ENCODE results near the gene RAB1A. TPM values are rescaled to one million over a fixed set of nuclear protein-coding genes. Genes with fewer than 3 reads are reported as not detected.
"Not testable (repeated sequence)": the region's sequence is repeated elsewhere in the genome, so short reads cannot be mapped to it uniquely, and the experiment has no call there.

The RAB1A gene
- polyA plus RNA-seq, 1 donor (not counting 4 experiments of a cell fraction or from before 2014, with no cell fraction given) = 274 TPM

GRCh38 chr2:65134158-65134557 is 4.3 kb upstream of the RAB1A start:
- Histone ChIP-seq H3K9ac (ENCODE audit: control insufficient read depth, extremely low read depth, insufficient read depth, low read length) (no peak overlapping the region), H3K27ac (ENCODE audit: control insufficient read depth, insufficient read depth, low read length) (no peak overlapping the region), H3K27me3 (ENCODE audit: control insufficient read depth, extremely low read depth, insufficient read depth, low read length) (no peaks in the 10 kb centered on the region), H3K4me2 (ENCODE audit: control insufficient read depth, extremely low read depth, insufficient read depth, low read depth, low read length) (no peak overlapping the region), H3K36me3 (ENCODE audit: control insufficient read depth in 2 of 2, extremely low read depth in 1 of 2, insufficient read depth in 2 of 2, low read length in 2 of 2) (no peaks in the 10 kb centered on the region), H2AFZ (ENCODE audit: control insufficient read depth, low read length) (no peak overlapping the region), H3K9me1 (ENCODE audit: control insufficient read depth, extremely low read depth, insufficient read depth, low read length) (no peaks in the 10 kb centered on the region), H3K9me3 (ENCODE audit: control insufficient read depth, low read depth, low read length) (no peaks in the 10 kb centered on the region), H4K20me1 (ENCODE audit: control insufficient read depth, extremely low read depth, insufficient read depth, low read length) (peaks cover 2% of the 10 kb centered on the region), H3K79me2 (ENCODE audit: control insufficient read depth, insufficient read depth, low read length) (peaks cover 8% of the 10 kb centered on the region), H3K4me3 (ENCODE audit: control insufficient read depth in 2 of 3, extremely low read depth in 1 of 3, insufficient read depth in 2 of 3, low read depth in 1 of 3, low read length in 3 of 3) (no peak overlapping the region), H3K4me1 (ENCODE audit: control insufficient read depth, extremely low read depth, insufficient read depth, low read length) (peaks cover 4% of the 10 kb centered on the region)
- FAIRE-seq = no peak
- TF ChIP-seq EZH2 (IDR thresholded peaks at IDR 0.05; ENCODE audit: low read length) = no peak
- no peak for TF ChIP-seq CTCF (optimal IDR thresholded peaks at IDR 0.05 in 1 of 3, IDR thresholded peaks at IDR 0.05 in 1 of 3, conservative IDR thresholded peaks at IDR 0.05 in 1 of 3; ENCODE audit: extremely low read depth in 1 of 3, insufficient read depth in 2 of 3, low read length in 3 of 3)
- dilution Hi-C loops (cut with MboI; ENCODE audit: extremely low pct_ligation_motif_present, low sequenced_read_pairs) = no loop called here
- DNase-seq (ENCODE audit: low read depth, low spot score) = no peak

- Histone ChIP-seq H3K4me1 (ENCODE audit: control insufficient read depth, extremely low read depth, insufficient read depth, low read length) (peaks cover 6% of the 10 kb centered on the region), H3K4me3 (ENCODE audit: control insufficient read depth in 2 of 3, extremely low read depth in 1 of 3, insufficient read depth in 2 of 3, low read depth in 1 of 3, low read length in 3 of 3) (no peak overlapping the region), H3K36me3 (ENCODE audit: control insufficient read depth in 2 of 2, extremely low read depth in 1 of 2, insufficient read depth in 2 of 2, low read length in 2 of 2) (no peaks in the 10 kb centered on the region), H3K4me2 (ENCODE audit: control insufficient read depth, extremely low read depth, insufficient read depth, low read depth, low read length) (no peak overlapping the region), H3K9ac (ENCODE audit: control insufficient read depth, extremely low read depth, insufficient read depth, low read length) (no peak overlapping the region), H3K79me2 (ENCODE audit: control insufficient read depth, insufficient read depth, low read length) (peaks cover 13% of the 10 kb centered on the region), H4K20me1 (ENCODE audit: control insufficient read depth, extremely low read depth, insufficient read depth, low read length) (peaks cover 7% of the 10 kb centered on the region), H2AFZ (ENCODE audit: control insufficient read depth, low read length) (no peak overlapping the region), H3K9me3 (ENCODE audit: control insufficient read depth, low read depth, low read length) (no peaks in the 10 kb centered on the region), H3K27ac (ENCODE audit: control insufficient read depth, insufficient read depth, low read length) (no peak overlapping the region), H3K27me3 (ENCODE audit: control insufficient read depth, extremely low read depth, insufficient read depth, low read length) (no peaks in the 10 kb centered on the region), H3K9me1 (ENCODE audit: control insufficient read depth, extremely low read depth, insufficient read depth, low read length) (no peaks in the 10 kb centered on the region)
- TF ChIP-seq CTCF (optimal IDR thresholded peaks at IDR 0.05 in 1 of 3, IDR thresholded peaks at IDR 0.05 in 1 of 3, conservative IDR thresholded peaks at IDR 0.05 in 1 of 3; ENCODE audit: extremely low read depth in 1 of 3, insufficient read depth in 2 of 3, low read length in 3 of 3) (no peak), EZH2 (IDR thresholded peaks at IDR 0.05; ENCODE audit: low read length) (no peak)
- DNase-seq (ENCODE audit: low read depth, low spot score) (no peak), FAIRE-seq (no peak)
- dilution Hi-C loops (cut with MboI; ENCODE audit: extremely low pct_ligation_motif_present, low sequenced_read_pairs) = no loop called here
Measured at GRCh38 chr2:65133626-65134025, 3.7 kb upstream of the RAB1A start.

DNA sequence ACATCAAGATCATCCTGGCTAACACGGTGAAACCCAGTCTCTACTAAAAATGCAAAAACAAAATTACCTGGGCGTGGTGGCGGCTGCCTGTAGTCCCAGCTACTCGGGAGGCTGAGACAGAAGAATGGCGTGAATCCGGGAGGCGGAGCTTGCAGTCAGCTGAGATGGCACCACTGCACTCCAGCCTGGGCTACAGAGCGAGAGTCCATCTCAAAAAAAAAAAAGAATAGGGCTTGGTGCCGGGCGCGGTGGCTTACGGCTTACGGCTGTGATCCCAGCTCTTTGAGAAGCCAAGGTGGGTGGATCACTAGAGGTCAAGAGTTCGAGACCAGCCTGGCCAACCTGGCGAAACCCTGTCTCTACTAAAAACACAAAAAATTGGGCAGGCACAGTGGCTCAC is 3.0 kb upstream of the RAB1A start:
- H4K20me1 ChIP-seq (ENCODE audit: control insufficient read depth, extremely low read depth, insufficient read depth, low read length) = peaks cover 11% of the 10 kb centered on the region
- H2AFZ ChIP-seq (ENCODE audit: control insufficient read depth, low read length); DNase-seq (ENCODE audit: low read depth, low spot score); H3K9ac ChIP-seq (ENCODE audit: control insufficient read depth, extremely low read depth, insufficient read depth, low read length); H3K27ac ChIP-seq (ENCODE audit: control insufficient read depth, insufficient read depth, low read length); H3K9me3 ChIP-seq (ENCODE audit: control insufficient read depth, low read depth, low read length); dilution Hi-C loops (cut with MboI; ENCODE audit: extremely low pct_ligation_motif_present, low sequenced_read_pairs); FAIRE-seq; H3K4me3 ChIP-seq (ENCODE audit: control insufficient read depth in 2 of 3, extremely low read depth in 1 of 3, insufficient read depth in 2 of 3, low read depth in 1 of 3, low read length in 3 of 3); H3K4me2 ChIP-seq (ENCODE audit: control insufficient read depth, extremely low read depth, insufficient read depth, low read depth, low read length); H3K36me3 ChIP-seq (ENCODE audit: control insufficient read depth in 2 of 2, extremely low read depth in 1 of 2, insufficient read depth in 2 of 2, low read length in 2 of 2); H3K27me3 ChIP-seq (ENCODE audit: control insufficient read depth, extremely low read depth, insufficient read depth, low read length); H3K9me1 ChIP-seq (ENCODE audit: control insufficient read depth, extremely low read depth, insufficient read depth, low read length): not testable (repeated sequence)
- peaks cover 13% of the 10 kb centered on the region for H3K4me1 ChIP-seq (ENCODE audit: control insufficient read depth, extremely low read depth, insufficient read depth, low read length)
- H3K79me2 ChIP-seq (ENCODE audit: control insufficient read depth, insufficient read depth, low read length) = peaks cover 20% of the 10 kb centered on the region
